Forelimb muscle (tissue), 1 donor: ENCODE data around the gene CDKL2. TPM values are rescaled to one million over a fixed set of nuclear protein-coding genes. Genes with fewer than 3 reads are reported as not detected.
"Not testable (repeated sequence)": the region's sequence is repeated elsewhere in the genome, so short reads cannot be mapped to it uniquely, and the experiment has no call there.

Source experiments
- DNase-seq: peaks from one replicate; pipeline ENCODE4 v3.0.0-alpha.2; 2013; ENCODE audit warnings: low read depth
- polyA plus RNA-seq: library from polyadenylated mRNA; unstranded; fragments of 120-200 nt; gene quantifications from one replicate; pipeline ENCODE4 v1.2.1, GENCODE V29; 2013; ENCODE audit not compliant: insufficient read length

CDKL2 gene
- polyA plus RNA-seq, result 0.14 TPM

- DNase-seq, result no peak
Observed at GRCh38 chr4:75630174-75630936, at the start of gene CDKL2. TSS of gene CDKL2 (minus strand) at chr4:75630528. CDS start at chr4:75625988, 4,540 bp downstream.

GRCh38 chr4:75678965-75679364, 48.6 kb upstream of the CDKL2 start:
- no peak for DNase-seq

- DNase-seq, result no peak
Observed at GRCh38 chr4:75678473-75678872, 48.1 kb upstream of the CDKL2 start.

GRCh38 chr4:75675004-75675531, 44.7 kb upstream of the CDKL2 start:
- DNase-seq, result no peak

- DNase-seq, result no peak
Observed at GRCh38 chr4:75673959-75674328, 43.6 kb upstream of the CDKL2 start.

- peak; percentile 98 for DNase-seq
Observed at GRCh38 chr4:75673027-75673958, 43.0 kb upstream of the CDKL2 start, which contains the start of gene G3BP2. TSS of gene G3BP2 (minus strand) at chr4:75673411. CDS start at chr4:75662025, 11,386 bp downstream.

GRCh38 chr4:75672461-75673026, 42.2 kb upstream of the CDKL2 start:
- DNase-seq, result no peak

- no peak for DNase-seq
Observed at GRCh38 chr4:75671802-75672421, 41.6 kb upstream of the CDKL2 start.

GRCh38 chr4:75668596-75668995, 38.3 kb upstream of the CDKL2 start:
- no peak for DNase-seq

GRCh38 chr4:75667636-75668035, 37.3 kb upstream of the CDKL2 start:
- not testable (repeated sequence) for DNase-seq

GRCh38 chr4:75666299-75666698, 36.0 kb upstream of the CDKL2 start:
- DNase-seq, result no peak

GRCh38 chr4:75664604-75665003, 34.3 kb upstream of the CDKL2 start:
- DNase-seq, result not testable (repeated sequence)

- no peak for DNase-seq
Observed at GRCh38 chr4:75662626-75663025, 32.3 kb upstream of the CDKL2 start.

GRCh38 chr4:75660491-75660890, 30.2 kb upstream of the CDKL2 start:
- DNase-seq, result no peak

- no peak for DNase-seq
Observed at GRCh38 chr4:75659512-75660031, 29.2 kb upstream of the CDKL2 start.

GRCh38 chr4:75658876-75659275, 28.5 kb upstream of the CDKL2 start:
- no peak for DNase-seq

GRCh38 chr4:75655562-75655961, 25.2 kb upstream of the CDKL2 start:
- no peak for DNase-seq

- DNase-seq, result no peak
Observed at GRCh38 chr4:75654905-75655304, 24.6 kb upstream of the CDKL2 start.

GRCh38 chr4:75653845-75654503, 23.6 kb upstream of the CDKL2 start:
- DNase-seq, result no peak

GRCh38 chr4:75644095-75644494, 13.8 kb upstream of the CDKL2 start:
- no peak for DNase-seq

- no peak for DNase-seq
Observed at GRCh38 chr4:75643651-75644050, 13.3 kb upstream of the CDKL2 start.
